ENCODE results near the gene PHF21B.

Gene PHF21B

DNA sequence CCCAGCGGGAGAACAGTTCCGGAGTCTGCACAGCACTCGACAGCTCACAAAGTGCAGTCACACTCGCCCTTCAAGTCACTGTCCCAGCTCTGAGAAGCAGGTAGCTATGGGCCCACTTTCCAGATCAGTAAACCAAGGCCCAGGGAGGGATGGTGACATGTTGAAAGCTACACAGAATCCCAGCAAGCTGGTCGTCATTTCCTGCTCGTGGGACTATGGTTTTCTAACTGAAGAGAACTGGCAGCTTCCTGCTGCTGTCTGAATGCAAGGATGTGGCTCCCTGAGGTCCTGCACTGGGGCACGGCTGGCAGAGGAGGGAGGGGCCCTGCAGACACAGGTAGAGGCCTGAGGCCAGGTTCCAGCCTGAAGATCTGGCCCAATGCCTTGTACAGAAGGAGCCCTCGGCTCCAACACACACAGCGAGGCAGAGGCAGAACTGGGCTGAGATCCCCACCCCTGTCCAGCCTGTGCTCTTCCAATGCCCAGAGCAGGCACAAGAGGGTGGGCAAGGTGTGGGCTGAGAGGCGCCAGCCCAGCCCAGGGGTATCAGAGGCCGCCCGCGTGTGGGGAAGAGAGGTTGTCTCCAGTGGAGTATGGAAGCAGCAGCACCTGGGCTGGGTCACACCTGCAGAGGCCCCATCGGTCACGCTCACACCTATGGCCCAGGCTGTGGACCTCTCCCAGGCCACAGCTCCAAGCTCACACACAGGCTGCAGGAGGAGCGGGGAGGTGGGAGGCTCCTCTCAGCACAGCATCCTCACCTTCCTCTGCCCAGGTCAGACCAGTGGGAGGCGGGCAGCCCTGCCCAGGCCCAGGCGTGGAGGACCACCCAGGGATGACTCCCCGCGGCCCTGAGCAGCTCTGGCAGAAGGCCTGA lies 119.2 kb downstream of the PHF21B start:
- FAIRE-seq: no peak

DNA sequence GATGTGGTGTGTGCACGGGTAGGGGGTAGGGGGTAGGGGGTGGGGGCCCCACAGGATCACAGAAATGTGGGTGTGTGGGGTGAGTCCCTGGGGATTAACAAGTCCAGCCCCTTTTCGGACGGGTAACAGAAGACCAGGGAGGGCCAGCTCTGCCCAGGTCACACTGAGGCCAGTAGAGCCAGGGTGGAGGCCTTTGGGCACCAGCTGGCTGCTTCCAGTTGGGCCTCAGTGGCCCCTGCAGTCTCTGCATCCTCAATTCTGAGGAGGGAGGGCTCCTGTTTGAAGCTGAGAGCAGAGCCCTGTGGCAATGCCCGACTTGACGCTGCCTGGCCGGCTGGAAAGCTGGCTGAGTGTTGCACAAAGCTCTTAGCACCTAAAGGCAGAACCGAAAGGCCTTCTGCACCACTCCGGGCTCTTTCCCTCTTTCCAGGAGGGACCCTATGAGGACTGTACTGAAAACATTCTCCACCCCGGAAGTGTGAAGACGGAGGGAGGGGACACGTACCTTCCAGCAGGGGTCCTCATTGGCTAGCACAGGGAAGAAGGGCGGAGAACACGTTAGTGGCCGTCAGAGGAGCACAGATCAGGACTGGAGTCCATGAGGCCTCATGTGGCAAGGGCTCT lies 120.4 kb downstream of the PHF21B start:
- FAIRE-seq: no peak

DNA sequence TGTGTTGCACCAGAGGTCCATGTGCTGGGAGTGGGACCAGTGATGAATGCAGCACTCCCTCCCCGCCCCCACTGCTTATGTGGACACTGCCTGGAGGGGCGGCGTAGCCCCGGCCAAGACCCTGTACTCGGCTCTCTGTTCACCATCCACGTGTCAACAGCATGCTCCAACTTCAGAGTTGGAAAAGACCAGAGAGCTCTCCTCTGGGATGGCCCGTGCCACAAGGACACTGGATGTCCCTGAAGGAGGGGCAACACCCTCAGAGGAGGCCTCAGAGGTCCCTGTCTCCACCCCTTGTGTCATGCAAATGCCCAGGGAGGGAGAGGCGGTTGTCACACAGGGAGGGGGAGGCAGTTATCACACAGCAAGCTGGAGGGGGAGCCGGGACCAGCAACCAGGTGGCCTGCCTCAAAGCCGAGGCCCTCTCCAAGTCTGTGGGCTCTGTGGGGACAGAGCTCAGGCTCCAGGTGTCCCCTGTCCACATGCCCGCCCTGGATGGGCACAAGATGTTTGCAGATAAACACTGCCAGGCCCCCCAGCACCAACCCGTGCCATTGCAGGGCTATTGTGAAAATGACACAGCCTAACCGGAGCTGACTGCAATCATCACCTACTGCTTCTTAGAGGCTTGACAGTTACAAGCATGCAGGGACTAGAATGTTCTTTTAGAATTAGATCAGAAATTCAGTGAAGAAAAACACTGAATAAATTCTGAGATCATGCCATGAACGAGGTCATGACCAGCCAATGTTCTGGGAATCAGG lies 121.1 kb downstream of the PHF21B start:
- no peak for FAIRE-seq

DNA sequence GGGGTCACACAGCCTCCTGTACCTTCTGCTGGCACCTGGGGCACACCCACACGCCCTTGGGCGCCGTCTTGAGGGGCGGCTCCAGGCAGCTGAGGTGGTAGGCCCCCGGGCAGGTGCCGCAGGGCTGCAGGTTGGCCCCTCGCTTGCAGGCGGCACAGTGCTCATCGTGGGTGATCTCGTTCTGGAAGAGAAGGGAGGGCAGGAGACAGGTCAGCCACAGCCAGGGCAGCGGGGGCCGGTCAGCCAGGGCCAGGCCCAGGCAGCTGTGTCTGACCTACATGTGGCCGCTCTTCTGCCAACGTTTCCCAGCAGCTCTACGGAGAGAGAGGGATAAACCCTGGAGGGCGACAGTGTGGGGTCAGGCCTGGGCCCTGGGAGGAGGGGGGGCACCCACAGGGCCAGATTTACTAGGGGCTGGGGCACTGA lies 121.9 kb downstream of the PHF21B start:
- FAIRE-seq: no peak

DNA sequence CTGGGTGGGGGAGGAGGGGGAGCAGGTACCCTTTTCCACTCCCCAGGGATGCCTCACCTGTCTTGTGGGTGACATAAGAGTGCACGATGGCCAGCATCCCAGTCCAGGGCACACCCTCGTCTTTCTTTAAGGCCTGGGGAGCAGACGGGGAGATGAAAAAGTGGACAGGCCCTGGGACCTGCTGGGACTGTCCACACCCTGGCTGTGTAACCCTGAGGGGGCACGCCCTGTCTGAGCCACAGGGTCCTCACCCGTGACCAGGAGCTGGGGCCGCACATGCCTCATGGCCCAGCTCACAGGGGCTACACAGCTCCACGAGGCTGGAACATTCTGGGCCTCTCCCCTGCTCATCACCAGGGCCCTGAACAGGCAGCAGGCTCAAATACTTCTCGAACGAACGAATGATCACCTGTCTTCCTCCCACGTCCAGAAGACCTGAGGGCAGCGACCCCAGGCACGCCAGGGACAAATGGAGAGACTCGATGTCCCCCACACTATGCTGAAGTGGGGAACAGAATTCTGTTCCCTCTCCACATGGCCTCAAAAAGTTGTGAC lies 123.9 kb downstream of the PHF21B start:
- FAIRE-seq: no peak

DNA sequence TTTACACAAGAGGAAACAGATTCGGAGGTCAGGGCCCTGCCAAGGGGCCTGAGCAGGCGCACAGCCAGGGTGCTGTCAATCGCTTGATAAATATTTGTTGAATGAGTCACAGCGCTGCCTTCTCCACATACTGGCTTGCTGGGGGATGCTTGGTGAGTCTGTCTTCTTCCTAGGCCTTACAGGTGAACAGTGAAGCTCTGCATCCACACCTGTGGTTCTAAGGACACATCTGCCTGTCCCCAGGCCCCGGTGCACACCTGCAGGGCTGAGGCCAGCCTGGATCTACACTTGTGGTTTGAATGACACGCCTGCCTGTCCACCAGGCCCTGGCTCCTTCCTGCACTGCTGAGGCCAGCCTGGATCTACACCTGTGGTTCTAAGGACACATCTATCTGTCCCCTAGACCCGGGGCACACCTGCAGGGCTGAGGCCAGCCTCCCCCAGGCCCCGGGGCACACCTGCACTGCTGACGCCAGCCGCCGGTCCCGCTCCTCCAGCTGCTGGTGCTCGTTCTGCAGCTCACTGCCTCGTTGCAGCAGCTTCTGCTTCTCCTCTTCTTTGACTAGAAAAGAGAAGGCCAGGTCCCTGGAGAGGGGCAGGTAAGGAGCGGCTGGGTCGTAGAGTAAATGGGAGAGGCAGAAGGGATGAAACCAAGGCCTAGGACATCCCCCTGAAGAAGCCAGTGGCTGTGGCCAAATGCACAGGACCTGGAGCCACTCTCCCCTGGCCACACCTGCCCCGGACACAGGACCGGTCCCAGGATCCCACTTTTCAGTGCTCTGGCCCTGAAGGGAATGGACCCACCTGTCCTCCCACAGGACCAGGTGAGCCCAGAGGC lies 124.6 kb downstream of the PHF21B start:
- no peak for FAIRE-seq

DNA sequence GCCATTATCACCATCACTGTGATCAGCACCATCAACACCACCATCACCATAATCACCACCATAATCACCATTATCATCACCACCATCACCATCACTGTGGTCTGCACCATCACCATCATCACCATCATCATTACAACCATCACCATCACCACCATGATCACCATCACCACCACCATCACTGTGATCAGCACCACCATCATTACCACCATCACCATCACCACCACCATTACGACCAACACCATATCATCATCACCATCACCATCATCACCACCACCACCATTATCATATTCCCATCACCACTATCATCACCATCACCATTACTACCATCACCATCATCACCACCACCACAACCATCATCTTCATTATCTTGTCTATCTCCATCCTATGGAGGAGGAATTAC lies 125.2 kb downstream of the PHF21B start:
- no peak for FAIRE-seq

DNA sequence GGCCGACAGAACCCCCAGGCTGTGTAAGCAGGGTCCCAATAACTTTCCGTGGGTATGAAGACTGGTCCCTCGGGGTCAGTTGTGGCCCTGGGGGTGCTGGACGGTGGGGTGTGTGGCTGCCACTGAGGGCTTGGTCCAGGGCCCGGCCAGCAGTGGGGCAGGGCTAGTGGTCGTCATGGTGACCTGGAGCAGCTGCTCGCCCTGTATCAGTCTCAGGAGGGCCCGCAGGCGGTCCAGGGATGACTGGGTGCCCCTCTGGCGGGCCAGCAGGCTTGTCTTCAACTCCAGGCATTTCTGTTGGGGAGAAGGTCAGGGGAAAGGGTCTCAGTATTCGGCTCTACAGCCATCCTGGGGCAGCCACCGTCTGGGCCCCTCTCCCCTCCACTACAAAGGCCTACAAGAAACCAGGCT lies 126.8 kb downstream of the PHF21B start:
- FAIRE-seq: no peak

DNA sequence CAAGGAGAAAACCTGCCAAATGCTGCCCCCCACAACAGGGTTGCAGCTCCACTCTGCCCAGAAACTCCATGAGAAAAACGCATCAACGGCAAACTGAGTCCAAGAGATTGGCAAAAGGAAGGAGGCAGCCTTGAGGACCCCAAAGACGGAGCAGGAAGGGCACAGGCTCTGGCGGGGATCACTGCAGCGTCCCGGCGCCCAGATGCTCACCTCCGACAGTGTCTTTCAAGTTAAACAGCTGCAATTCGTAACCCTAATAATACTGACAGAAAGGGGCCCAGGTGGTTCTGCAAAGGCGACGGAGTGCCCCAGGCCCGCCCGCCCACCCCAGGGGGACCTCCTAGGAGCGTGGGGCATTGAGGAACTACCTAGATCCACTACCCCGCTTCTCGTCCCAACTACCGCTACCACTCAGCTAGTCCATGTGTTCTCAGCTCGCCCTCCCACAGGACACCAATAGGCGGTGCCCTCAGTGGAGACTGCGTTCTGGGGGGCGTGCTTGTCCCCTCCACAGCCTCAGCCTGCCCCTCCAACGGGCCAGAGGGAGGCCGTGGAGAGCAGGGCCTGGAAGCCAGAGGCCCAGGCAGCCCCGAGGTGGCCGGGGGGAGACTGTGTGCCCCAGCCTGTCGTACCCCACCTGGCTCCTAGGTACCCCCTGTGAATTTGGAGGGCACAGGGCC lies 127.4 kb downstream of the PHF21B start:
- no peak for FAIRE-seq

DNA sequence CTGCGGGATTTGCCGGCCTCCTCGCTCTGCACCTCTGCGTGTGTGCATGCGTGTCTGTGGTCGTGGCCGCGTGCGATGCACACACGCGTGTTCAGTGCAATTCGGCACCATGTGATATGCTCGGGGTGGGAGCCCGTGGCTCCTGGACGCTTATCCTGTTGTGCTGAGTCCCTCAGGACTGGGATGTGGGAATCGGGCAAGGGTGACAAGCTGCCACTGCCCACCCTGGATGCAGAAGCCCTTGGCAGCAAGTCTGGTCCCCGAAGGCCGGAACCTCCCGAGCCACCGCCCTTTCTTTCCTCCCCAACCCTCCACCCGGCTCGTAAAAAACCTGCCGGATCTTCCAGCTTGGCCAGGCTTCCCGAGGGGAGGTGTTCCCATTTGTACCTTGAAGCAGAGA lies 128.2 kb downstream of the PHF21B start:
- no peak for FAIRE-seq

DNA sequence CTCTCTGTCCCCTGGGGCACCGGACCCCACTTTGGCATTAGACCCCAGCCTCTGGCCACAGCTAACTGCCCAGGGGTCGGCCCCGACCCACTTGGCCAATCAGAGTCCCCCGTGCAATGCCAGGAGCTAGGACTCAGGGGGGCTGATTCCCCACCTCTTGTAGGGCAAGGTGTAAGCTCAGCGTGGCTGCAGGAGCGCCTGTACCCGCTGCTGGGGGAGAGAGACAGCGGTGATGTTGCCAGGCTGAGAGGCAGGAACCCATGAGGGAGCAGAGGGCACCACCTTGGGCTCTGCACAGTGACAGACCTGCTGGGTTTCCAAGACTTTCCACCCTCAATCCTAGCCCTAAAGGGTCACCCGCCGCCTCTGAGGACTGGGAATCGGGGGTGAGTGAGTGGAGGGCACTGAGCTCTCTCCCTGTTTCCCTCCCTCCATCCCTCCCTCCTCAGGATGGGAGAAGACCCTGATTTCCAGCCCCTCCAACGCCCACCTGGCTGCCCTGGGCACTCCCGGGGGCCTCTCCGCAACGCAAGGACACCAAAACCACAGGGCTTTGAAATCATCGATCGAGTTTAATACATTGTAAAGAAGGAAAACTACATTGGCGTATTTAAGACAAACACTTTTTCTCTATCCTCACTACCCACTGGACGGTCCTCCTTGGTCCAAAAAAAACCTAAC lies 129.1 kb downstream of the PHF21B start:
- FAIRE-seq: no peak

DNA sequence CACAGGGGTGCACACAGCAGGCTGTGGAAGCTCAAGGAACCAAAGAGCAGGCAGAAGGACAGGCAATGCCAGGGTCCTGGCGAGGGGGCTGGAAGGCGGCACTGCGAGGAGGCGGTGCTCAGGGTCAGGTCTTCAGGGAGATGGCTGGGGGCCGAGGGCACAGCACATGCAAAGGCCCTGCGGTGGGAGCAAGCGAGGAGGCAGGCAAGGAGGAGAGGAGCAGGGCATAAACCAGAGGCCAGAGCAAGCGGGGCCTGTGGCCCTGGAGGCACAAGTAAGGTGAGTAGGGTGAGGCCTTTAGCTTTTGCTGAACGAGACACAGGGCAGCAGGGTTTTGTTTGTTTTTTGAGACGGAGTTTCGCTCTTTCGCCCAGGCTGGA lies 130.5 kb downstream of the PHF21B start:
- FAIRE-seq: no peak

DNA sequence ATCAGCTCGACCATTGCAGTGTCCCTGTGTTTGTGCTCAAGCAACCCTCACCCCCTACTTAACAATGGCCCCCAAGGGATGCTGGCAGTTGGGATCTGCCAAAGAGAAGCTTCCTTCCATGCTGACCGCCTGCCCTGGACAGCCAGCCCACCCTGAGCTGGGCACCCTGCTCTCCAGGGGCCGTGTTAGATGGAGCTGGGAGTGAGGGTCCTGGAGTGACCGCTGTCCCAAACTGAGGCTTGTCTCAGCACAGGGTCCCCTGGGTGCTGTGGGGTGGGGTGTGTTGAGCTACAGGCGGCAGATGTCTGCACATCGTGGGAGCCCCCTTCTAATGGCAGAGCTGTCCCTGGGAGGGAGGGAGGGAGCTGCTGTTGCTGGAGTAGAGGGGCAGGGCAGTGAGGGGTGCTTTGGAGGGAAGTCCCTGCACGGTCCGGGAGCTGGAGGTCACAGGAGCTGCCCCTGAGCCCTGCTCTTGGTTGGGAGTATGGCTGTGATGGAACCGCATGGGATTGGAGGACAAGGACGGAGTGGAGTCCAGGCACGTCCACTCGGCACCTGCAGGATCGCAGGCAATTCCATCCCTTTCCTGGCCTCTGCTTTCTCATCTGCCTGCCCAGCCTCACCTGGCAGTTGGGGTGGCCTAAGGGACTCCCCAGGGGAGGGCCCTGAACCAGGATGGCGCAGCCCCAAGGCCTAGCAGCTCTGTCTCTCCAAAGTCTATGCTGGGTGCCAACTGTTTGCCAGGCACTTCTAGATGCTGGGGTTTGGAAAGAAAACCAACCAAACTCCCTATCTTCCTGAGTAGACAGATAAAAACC lies 131.1 kb downstream of the PHF21B start:
- no peak for FAIRE-seq

DNA sequence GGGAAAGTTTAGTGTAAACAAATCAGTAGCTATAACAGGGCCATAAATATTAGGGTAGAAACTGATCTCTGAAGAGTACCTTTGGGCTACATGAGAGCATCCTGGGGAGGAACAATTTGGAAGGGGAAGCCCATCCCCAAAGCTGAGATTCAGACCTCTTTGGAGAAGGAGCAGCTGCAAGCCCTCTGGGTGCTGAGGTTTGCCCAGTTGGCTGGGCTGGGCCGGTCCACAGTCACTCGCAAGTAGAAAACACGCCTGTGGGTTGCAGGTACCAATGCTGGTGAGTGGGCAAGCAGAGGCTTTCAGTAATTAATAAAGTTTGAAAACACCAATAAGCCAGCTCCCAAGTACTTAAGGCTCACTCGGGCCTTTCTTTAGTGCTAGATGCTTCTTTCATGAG lies 132.9 kb downstream of the PHF21B start:
- FAIRE-seq: no peak

DNA sequence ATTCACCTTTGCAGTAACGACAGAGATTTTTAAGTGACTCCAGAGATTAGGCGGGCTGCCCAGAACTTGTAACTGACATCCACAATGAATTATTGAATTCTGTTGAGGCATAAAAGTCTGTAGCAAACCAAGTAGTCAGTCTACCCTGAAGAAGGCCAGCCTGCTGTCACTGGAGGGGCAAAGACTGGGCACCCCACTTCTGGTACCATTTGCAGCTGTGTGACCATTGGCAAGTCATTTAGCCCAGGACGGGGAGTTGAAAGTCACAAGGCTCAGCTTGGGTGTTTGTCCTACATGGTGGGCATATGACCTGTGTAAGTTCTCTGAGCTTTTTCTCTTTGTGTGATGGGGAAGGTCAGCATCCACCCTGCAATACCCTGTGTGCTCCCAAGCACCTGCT lies 138.0 kb downstream of the PHF21B start:
- no peak for FAIRE-seq

DNA sequence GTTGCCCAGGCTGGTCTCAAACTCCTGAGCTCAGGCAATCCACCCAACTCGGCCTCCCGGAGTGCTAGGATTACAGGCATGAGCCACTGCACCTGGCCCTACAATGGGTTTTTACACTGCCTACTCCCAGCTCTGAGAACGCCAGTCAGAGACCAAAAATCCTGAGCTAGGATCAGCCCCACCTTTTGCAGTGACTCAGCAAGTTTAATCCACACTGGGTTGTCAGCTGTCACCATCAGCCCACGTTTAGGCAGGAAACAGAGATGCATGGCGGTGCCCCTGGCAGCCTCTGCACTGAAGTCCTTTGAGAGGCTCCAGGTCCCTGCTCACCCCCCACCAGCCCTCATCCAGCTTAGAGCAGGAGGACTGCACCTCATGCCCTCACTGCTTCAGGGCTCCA lies 139.8 kb downstream of the PHF21B start:
- no peak for FAIRE-seq

DNA sequence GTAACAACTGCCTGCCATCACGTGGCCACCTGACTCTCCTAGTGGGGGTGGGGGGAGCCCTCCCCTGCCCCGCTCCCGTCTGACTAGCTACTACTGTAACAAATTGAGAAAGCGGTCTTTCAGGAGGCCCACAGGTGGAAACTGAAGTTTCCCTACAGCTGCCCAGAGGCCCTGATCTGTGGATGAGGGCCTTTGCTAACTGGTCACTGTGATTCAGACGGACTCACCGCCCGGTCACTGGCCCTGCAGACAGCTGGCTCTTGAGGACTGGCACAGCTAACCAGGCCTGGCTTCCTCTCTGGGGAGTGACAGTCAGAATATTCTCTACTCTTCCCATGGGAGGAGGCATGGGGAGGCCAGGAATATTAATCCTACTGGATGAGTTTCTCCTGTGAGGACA lies 140.6 kb downstream of the PHF21B start:
- no peak for FAIRE-seq

DNA sequence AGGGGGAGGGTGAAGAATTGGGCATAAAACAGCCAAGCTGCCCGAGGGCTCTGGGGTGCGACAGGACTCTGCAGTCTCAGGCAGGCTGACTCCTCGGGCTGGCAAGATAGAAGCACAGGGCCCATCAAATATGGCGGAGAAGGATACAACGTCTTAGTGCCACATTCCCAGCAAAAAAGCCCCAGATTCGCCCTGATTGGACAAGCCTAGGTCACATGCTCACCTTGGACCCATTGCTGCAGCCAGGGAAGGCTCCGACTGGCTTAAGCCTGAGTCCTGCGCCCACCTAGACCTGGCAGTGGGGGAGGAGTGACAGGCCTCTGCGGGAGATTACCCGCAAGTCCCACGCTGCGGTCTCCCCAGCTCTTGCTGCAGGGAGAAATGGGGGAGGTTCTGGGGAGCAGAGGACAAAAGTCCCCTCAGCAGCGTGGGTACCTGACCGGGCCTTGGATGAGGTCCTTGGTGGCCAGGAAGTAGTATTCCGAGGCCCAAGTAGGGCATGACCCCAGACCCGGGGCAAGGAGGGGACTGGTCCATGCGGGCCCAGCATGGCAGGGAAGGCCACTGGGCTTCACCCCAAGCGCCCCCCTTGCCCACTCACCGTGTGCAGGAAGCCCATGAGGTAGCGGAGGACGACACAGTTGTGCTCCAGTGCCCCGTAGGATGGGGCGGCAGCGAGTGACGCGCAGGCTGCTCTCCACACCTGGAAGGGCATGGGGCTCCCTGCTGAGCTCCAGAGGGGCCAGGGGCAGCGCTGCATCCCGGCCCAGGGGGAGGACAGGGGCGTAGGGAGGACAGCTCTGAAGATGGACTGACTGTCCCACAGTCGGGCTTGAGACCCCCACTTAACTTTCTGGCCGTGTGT lies 144.4 kb downstream of the PHF21B start:
- FAIRE-seq: no peak
